Right lobe of liver (tissue), 6 donors: ENCODE measurements around the gene TRPT1. TPM values are rescaled to one million over a fixed set of nuclear protein-coding genes. Genes with fewer than 3 reads are reported as not detected.

ENCODE experiments used
- ATAC-seq, 4 donors: fragments of 200-7000 bp; cut with Tn5 transposase; one replicate each; pipeline ENCODE4 v1.9.1; 2020; ENCODE audit warnings: mild to moderate bottlenecking in 4 of 4, moderate library complexity in 4 of 4
- DNase-seq, 3 donors: peaks; one replicate each; pipeline ENCODE4 v3.0.0-alpha.2; 2020
- H3K27ac ChIP-seq, 3 donors: fragments of 200-600 bp; one replicate each; pipeline ENCODE4 v1.8.0; 2022
- H3K27me3 ChIP-seq, 2 donors: fragments of 200-600 bp; one replicate each; pipeline ENCODE4 v1.8.0; 2022
- H3K36me3 ChIP-seq, 4 donors: fragments of 200-600 bp; sonication (generic) in 1 of 4; one replicate each; pipeline versions ENCODE4 v1.5.1 to v1.8.0; 2017 to 2022; ENCODE audit warnings: control low read depth in 1 of 4
- H3K4me1 ChIP-seq, 4 donors: fragments of 200-600 bp; sonication (generic) in 1 of 4; one replicate each; pipeline versions ENCODE4 v1.5.1 to v1.8.0; 2017 to 2022; ENCODE audit warnings: control low read depth in 1 of 4
- H3K4me3 ChIP-seq, 3 donors: fragments of 200-600 bp; one replicate each; pipeline ENCODE4 v1.8.0; 2022
- H3K9me3 ChIP-seq, 4 donors: fragments of 200-600 bp; sonication (generic) in 1 of 4; one replicate each; pipeline versions ENCODE4 v1.5.1 to v1.8.0; 2017 to 2022; ENCODE audit warnings: control low read depth in 1 of 4
- POLR2A ChIP-seq: fragments of 450-650 bp; IDR thresholded peaks from one replicate; pipeline ENCODE4 v1.6.1; 2017; ENCODE audit warnings: antibody characterized with exemption, mild to moderate bottlenecking
- WGBS: methylation state at CpG from one replicate; pipeline ENCODE4 v1.1.6; 2018; ENCODE audit warnings: low coverage, low lambda C conversion rate; ENCODE audit not compliant: insufficient coverage; ENCODE audit errors: missing lambda C conversion rate; 5-methylcytosine and 5-hydroxymethylcytosine counted together
- intact Hi-C, 2 donors: fragments of 100-400 bp; cut with DNase I; formaldehyde crosslinking; loops; one replicate each; pipeline versions ENCODE4 v1.11.2 to v1.14.1; 2022
- total RNA-seq, 6 experiments: library from RNA; depleted of rRNA in 2 of 6; stranded (reverse); fragments of >200 nt in 2 of 6; fragmentation: NEBNext Ultra II Directional in 3 of 6; extraction: Animal tissue kit (Norgen Biotek cat#: 25700) in 3 of 6; gene quantifications; one replicate each; pipeline versions ENCODE4 v1.1.0 to v1.2.4, GENCODE V29; 2016 to 2023
- TF ChIP-seq, protein P1 (sequence below), 4 donors: fragments of 200-600 bp in 3 of 4; fragments of 450-650 bp in 1 of 4; IDR thresholded peaks; one replicate each; pipeline versions ENCODE4 v1.5.1 to v1.8.0; 2016 to 2022; ENCODE audit warnings: antibody characterized with exemption in 4 of 4, mild to moderate bottlenecking in 2 of 4
- donor health status: DM: no; HTN: yes; CAD: no.
- donor health status: DM: no; HTN: no; CAD: no.
- donor health status: DM: no; HTN: no; CAD: no.
- donor health status: DM: no; HTN: yes; CAD: no.
- donor health status: DM: no; HTN: yes; CAD: no.

Gene TRPT1
- total RNA-seq, 6 experiments from 2014 or later: 13.5 to 29.6 (median 18.9) TPM

- H3K36me3 ChIP-seq: no peaks in the 10 kb centered on the region
- 33% methylated on average over 3 of the region's 9 CpGs for WGBS
- peaks cover 0 to 42% (median 14%) of the 10 kb centered on the region in 4 donors for H3K4me1 ChIP-seq
- intact Hi-C loops: no loop called here
- peak overlapping the region in 2 of 3 donors; percentile 5 to 97 for H3K27ac ChIP-seq
- TF ChIP-seq, protein P1, sequence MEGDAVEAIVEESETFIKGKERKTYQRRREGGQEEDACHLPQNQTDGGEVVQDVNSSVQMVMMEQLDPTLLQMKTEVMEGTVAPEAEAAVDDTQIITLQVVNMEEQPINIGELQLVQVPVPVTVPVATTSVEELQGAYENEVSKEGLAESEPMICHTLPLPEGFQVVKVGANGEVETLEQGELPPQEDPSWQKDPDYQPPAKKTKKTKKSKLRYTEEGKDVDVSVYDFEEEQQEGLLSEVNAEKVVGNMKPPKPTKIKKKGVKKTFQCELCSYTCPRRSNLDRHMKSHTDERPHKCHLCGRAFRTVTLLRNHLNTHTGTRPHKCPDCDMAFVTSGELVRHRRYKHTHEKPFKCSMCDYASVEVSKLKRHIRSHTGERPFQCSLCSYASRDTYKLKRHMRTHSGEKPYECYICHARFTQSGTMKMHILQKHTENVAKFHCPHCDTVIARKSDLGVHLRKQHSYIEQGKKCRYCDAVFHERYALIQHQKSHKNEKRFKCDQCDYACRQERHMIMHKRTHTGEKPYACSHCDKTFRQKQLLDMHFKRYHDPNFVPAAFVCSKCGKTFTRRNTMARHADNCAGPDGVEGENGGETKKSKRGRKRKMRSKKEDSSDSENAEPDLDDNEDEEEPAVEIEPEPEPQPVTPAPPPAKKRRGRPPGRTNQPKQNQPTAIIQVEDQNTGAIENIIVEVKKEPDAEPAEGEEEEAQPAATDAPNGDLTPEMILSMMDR (IDR thresholded peaks at IDR 0.05): no peak
- no peak for TF ChIP-seq POLR2A
- no peak for ATAC-seq
- H3K27me3 ChIP-seq: no peaks in the 10 kb centered on the region
- peak in 2 of 3 donors; percentile 26 to 56 for DNase-seq
- no peak overlapping the region for H3K4me3 ChIP-seq
- no peaks in the 10 kb centered on the region for H3K9me3 ChIP-seq
These were observed 12.1 kb upstream of the TRPT1 start for GRCh38 chr11:64238076-64238475.

DNA sequence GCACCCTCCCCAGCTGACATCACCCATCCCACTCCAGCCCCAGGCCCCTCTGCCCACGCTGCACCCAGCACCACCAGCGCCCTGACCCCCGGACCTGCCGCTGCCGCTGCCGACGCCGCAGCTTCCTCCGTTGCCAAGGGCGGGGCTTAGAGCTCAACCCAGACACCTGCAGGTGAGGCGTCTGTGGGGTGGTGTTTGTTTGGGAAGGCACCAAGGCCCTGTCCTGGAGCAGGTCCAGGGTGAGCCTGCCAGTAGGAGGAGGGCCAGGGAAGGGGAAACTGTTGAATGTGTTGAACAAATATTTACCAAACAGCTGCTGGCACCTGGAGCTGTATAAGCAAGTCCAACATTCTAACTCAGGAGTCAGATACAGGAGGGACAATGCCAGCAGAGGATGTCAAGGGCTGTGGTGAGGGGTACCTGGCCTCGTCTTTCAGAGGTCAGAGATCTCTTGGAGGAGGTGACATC is 11.5 kb upstream of the TRPT1 start:
- H3K9me3 ChIP-seq: no peaks in the 10 kb centered on the region
- WGBS: 41% methylated on average over 11 of the region's 12 CpGs
- no peaks in the 10 kb centered on the region for H3K36me3 ChIP-seq
- H3K27me3 ChIP-seq: no peaks in the 10 kb centered on the region
- peaks cover 0 to 40% (median 12%) of the 10 kb centered on the region in 4 donors for H3K4me1 ChIP-seq
- TF ChIP-seq, protein P1 (IDR thresholded peaks at IDR 0.05): no peak
- TF ChIP-seq POLR2A: peak; percentile 72
- DNase-seq (peak; percentile 90 to 96 (median 95)), ATAC-seq (peak; percentile 29 to 48 (median 37))
- intact Hi-C loops: no loop called here
- peak overlapping the region in 2 of 3 donors; percentile 5 to 97 for H3K27ac ChIP-seq
- no peak overlapping the region for H3K4me3 ChIP-seq

- intact Hi-C loops: no loop called here
- ATAC-seq (no peak), DNase-seq (peak in 1 of 3 donors; percentile 49)
- Histone ChIP-seq H3K9me3 (no peaks in the 10 kb centered on the region), H3K27me3 (no peaks in the 10 kb centered on the region), H3K4me1 (peaks cover 0 to 35% (median 10%) of the 10 kb centered on the region in 4 donors), H3K36me3 (no peaks in the 10 kb centered on the region), H3K27ac (peak overlapping the region in 1 of 3 donors; percentile 79), H3K4me3 (peak overlapping the region; percentile 54 to 58 (median 57))
- TF ChIP-seq POLR2A: no peak
- TF ChIP-seq, protein P1 (IDR thresholded peaks at IDR 0.05): no peak
- no CpG with 5 or more reads among the region's 12 CpGs for WGBS
These were observed 9.6 kb upstream of the TRPT1 start for GRCh38 chr11:64235437-64236161.

DNA sequence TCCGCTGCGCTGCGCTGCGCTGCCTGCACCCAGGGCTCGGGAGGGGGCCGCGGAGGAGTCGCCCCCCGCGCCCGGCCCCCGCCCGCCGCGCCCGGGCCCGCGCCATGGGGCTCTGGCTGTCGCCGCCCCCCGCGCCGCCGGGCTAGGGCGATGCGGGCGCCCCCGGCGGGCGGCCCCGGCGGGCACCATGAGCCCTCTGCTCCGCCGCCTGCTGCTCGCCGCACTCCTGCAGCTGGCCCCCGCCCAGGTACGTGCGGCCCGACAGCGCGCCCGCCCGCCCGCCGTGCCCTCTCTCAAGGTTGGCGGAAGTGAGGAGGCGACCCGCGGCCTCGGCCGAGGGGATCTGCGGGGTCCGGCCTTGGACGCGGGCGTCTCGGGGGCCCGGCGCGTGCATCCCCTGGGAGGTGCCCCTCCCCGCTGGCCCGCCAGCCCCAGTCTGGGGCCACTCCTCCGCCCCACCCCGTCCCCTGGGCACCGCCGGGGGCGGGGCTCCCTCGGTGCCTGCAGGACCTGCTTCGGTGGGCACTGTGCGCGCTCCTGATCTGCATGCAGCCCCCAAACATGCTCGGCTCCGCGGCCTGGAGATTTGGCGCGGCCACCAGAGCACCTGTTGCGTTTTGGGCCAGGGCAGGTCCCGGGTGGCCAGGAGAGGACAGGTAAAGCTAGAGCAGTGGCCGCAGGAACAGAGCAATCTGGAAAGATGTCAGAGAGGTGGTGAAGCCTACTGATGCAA is 8.8 kb upstream of the TRPT1 start:
- TF ChIP-seq, protein P1 (IDR thresholded peaks at IDR 0.05): no peak
- TF ChIP-seq POLR2A: peak; percentile 41
- peaks cover 0 to 31% (median 7%) of the 10 kb centered on the region in 4 donors for H3K4me1 ChIP-seq
- peak overlapping the region; percentile 54 to 58 (median 57) for H3K4me3 ChIP-seq
- WGBS: 0% methylated on average over 2 of the region's 80 CpGs
- ATAC-seq (peak; percentile 8 to 37 (median 23)), DNase-seq (peak in 2 of 3 donors; percentile 64 to 73)
- H3K9me3 ChIP-seq: no peaks in the 10 kb centered on the region
- intact Hi-C loops: no loop called here
- no peaks in the 10 kb centered on the region for H3K27me3 ChIP-seq
- no peaks in the 10 kb centered on the region for H3K36me3 ChIP-seq
- peak overlapping the region; percentile 36 to 79 (median 57) for H3K27ac ChIP-seq
